Measurements from ENCODE around the gene CD38. TPM values are rescaled to one million over a fixed set of nuclear protein-coding genes. Genes with fewer than 3 reads are reported as not detected.

The CD38 gene
- total RNA-seq, 1 experiment from 2014 or later = 0.17 TPM

- no peak for ATAC-seq
- peaks cover 8% of the 10 kb centered on the region for H3K9me3 Mint-ChIP-seq
- ChIA-PET POLR2A (no interaction called here), CTCF (interaction anchor here (1.1 to 2.0 kb wide), 3 partner anchors 12 to 85 kb away, joined by 5 to 13 read pairs (median 6); no protein-coding TSS in a partner anchor)
- no peaks in the 10 kb centered on the region for H3K36me3 Mint-ChIP-seq
- TF ChIP-seq ELF4 (CRISPR knock-in tag; IDR thresholded peaks at IDR 0.05; ENCODE audit: low read depth) (no peak), SOX15 (CRISPR knock-in tag; IDR thresholded peaks at IDR 0.05) (no peak), GABPB1 (CRISPR knock-in tag; IDR thresholded peaks at IDR 0.05) (no peak), ZNF416 (CRISPR knock-in tag; IDR thresholded peaks at IDR 0.05) (no peak), ZNF219 (CRISPR knock-in tag; IDR thresholded peaks at IDR 0.05; ENCODE audit: borderline replicate concordance) (no peak), PREB (CRISPR knock-in tag; IDR thresholded peaks at IDR 0.05; ENCODE audit: borderline replicate concordance) (no peak), HMGXB4 (CRISPR knock-in tag; IDR thresholded peaks at IDR 0.05) (no peak), RELA (CRISPR knock-in tag; IDR thresholded peaks at IDR 0.05; ENCODE audit: borderline replicate concordance) (no peak), ATF2 (CRISPR knock-in tag; IDR thresholded peaks at IDR 0.05; ENCODE audit: borderline replicate concordance, low read depth) (no peak), PRDM15 (CRISPR knock-in tag; IDR thresholded peaks at IDR 0.05) (no peak)
- no peaks in the 10 kb centered on the region for H3K4me1 Mint-ChIP-seq
- no peak overlapping the region for H3K27ac Mint-ChIP-seq
- no peak overlapping the region for H3K4me3 Mint-ChIP-seq
- DNase-seq (ENCODE audit: low spot score) = no peak
- no peaks in the 10 kb centered on the region; the same call in 1 of the 2 replicates for H3K27me3 Mint-ChIP-seq (ENCODE audit: low read depth)
Observed at GRCh38 chr4:15870921-15871664, 93.0 kb downstream of the CD38 start.

- POLR2A ChIA-PET = no interaction called here
- DNase-seq (ENCODE audit: low spot score) = no peak
- CTCF ChIA-PET = interaction anchor here (1.3 to 1.9 kb wide), 2 partner anchors 9 to 83 kb away, joined by 4 to 6 read pairs; no protein-coding TSS in a partner anchor
- peaks cover 9% of the 10 kb centered on the region for H3K36me3 Mint-ChIP-seq
- H3K4me3 Mint-ChIP-seq = no peak overlapping the region
- H3K4me1 Mint-ChIP-seq = no peaks in the 10 kb centered on the region
- peaks cover 28% of the 10 kb centered on the region for H3K9me3 Mint-ChIP-seq
- no peak for TF ChIP-seq IRF1 (CRISPR knock-in tag; IDR thresholded peaks at IDR 0.05)
- no peak for TF ChIP-seq ESRRA (CRISPR knock-in tag; IDR thresholded peaks at IDR 0.05; ENCODE audit: borderline replicate concordance)
- no peak for TF ChIP-seq ATF3 (CRISPR knock-in tag; conservative IDR thresholded peaks at IDR 0.05)
- TF ChIP-seq ERG (CRISPR knock-in tag; IDR thresholded peaks at IDR 0.05) = no peak
- no peak for TF ChIP-seq ZNF396 (CRISPR knock-in tag; IDR thresholded peaks at IDR 0.05; ENCODE audit: borderline replicate concordance)
- H3K27me3 Mint-ChIP-seq (ENCODE audit: low read depth) = no peaks in the 10 kb centered on the region; the same call in 1 of the 2 replicates
- no peak overlapping the region for H3K27ac Mint-ChIP-seq
- no peak for ATAC-seq
Observed at GRCh38 chr4:15873117-15873516, 95.0 kb downstream of the CD38 start.

All from WTC11 (cell line).